ENCODE results near the gene ADH1B.

GRCh38 chr4:99321241-99322191 lies at the start of gene ADH1B:
- TF ChIP-seq MXI1 (conservative IDR thresholded peaks at IDR 0.05; ENCODE audit: poor library complexity, severe bottlenecking) (no peak), POLR2AphosphoS5 (IDR thresholded peaks at IDR 0.05) (no peak), EP300 (conservative IDR thresholded peaks at IDR 0.05; ENCODE audit: poor library complexity, severe bottlenecking) (no peak), REST (IDR thresholded peaks at IDR 0.05; ENCODE audit: borderline replicate concordance) (no peak), EZH2 (IDR thresholded peaks at IDR 0.05; ENCODE audit: borderline replicate concordance, insufficient read depth, low read length, poor library complexity, severe bottlenecking) (no peak), RAD21 (conservative IDR thresholded peaks at IDR 0.05) (no peak), SMC3 (conservative IDR thresholded peaks at IDR 0.05; ENCODE audit: poor library complexity) (no peak), TAF1 (IDR thresholded peaks at IDR 0.05; ENCODE audit: low read depth) (no peak)
- TF ChIP-seq, protein P1, sequence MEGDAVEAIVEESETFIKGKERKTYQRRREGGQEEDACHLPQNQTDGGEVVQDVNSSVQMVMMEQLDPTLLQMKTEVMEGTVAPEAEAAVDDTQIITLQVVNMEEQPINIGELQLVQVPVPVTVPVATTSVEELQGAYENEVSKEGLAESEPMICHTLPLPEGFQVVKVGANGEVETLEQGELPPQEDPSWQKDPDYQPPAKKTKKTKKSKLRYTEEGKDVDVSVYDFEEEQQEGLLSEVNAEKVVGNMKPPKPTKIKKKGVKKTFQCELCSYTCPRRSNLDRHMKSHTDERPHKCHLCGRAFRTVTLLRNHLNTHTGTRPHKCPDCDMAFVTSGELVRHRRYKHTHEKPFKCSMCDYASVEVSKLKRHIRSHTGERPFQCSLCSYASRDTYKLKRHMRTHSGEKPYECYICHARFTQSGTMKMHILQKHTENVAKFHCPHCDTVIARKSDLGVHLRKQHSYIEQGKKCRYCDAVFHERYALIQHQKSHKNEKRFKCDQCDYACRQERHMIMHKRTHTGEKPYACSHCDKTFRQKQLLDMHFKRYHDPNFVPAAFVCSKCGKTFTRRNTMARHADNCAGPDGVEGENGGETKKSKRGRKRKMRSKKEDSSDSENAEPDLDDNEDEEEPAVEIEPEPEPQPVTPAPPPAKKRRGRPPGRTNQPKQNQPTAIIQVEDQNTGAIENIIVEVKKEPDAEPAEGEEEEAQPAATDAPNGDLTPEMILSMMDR (IDR thresholded peaks at IDR 0.05; ENCODE audit: poor library complexity, severe bottlenecking), result no peak
